Activated CD8-positive, alpha-beta T cell treated with anti-CD3 and anti-CD28 coated beads for 36 hours (primary cell): ENCODE data around the gene CCDC97. TPM values are rescaled to one million over a fixed set of nuclear protein-coding genes. Genes with fewer than 3 reads are reported as not detected.

Source experiments
- ATAC-seq: fragments of 200-7000 bp; cut with Tn5 transposase; one replicate; pipeline ENCODE4 v1.10.0; 2021; ENCODE audit warnings: mild to moderate bottlenecking, moderate library complexity
- CTCF ChIA-PET: fragments of 350-600 bp; sonication (Branson Sonifier 250); formaldehyde crosslinking; loops from one replicate; lab custom pipeline; 2021; ENCODE audit warnings: antibody characterized with exemption; lab: Charles Lee
- POLR2A ChIA-PET: fragments of 350-600 bp; sonication (Branson Sonifier 250); formaldehyde crosslinking; loops from one replicate; lab custom pipeline; 2021; ENCODE audit warnings: antibody characterized with exemption; lab: Charles Lee
- DNase-seq: peaks from one replicate; pipeline ENCODE4 v3.0.0-alpha.2; 2020
- H3K27ac Mint-ChIP-seq: one replicate; pipeline ENCODE4 v1.8.0; 2021; ENCODE audit warnings: mild to moderate bottlenecking, mixed read lengths
- H3K27me3 Mint-ChIP-seq: one replicate; pipeline ENCODE4 v1.8.0; 2021; ENCODE audit warnings: mixed read lengths
- H3K36me3 Mint-ChIP-seq: one replicate; pipeline ENCODE4 v1.8.0; 2021; ENCODE audit warnings: low read depth, mixed read lengths
- H3K4me1 Mint-ChIP-seq: one replicate; pipeline ENCODE4 v1.8.0; 2021; ENCODE audit warnings: low read depth, mixed read lengths
- H3K4me3 Mint-ChIP-seq: one replicate; pipeline ENCODE4 v1.8.0; 2021; ENCODE audit warnings: mild to moderate bottlenecking, moderate library complexity, mixed read lengths
- H3K9me3 Mint-ChIP-seq: one replicate; pipeline ENCODE4 v1.8.0; 2021; ENCODE audit warnings: mixed read lengths
- CTCF ChIP-seq: fragments of 200-600 bp; IDR thresholded peaks from one replicate; pipeline ENCODE4 v1.8.0; 2022; ENCODE audit warnings: antibody characterized with exemption, mild to moderate bottlenecking
- intact Hi-C: fragments of 100-400 bp; cut with micrococcal nuclease; formaldehyde crosslinking; loops from one replicate; pipeline ENCODE4 v1.10.0; 2022
- total RNA-seq, 2 experiments: library from RNA; stranded (reverse); gene quantifications; one replicate each; pipeline ENCODE4 v1.2.3, GENCODE V29; 2021

The CCDC97 gene
- total RNA-seq, 2 experiments from 2014 or later: 15.9 to 20.4 TPM

- Mint-ChIP-seq H3K4me1 (peaks cover 54% of the 10 kb centered on the region), H3K27ac (peak overlapping the region; percentile 99), H3K27me3 (no peaks in the 10 kb centered on the region), H3K9me3 (no peaks in the 10 kb centered on the region), H3K36me3 (peaks cover 46% of the 10 kb centered on the region), H3K4me3 (peak overlapping the region; percentile 87)
- DNase-seq: no peak
- ATAC-seq: no peak
- ChIA-PET CTCF (interaction anchor here (0.9 to 1.8 kb wide), 3 partner anchors 9 to 242 kb away, joined by 3 to 11 read pairs (median 4); partner anchors contain the start of genes B9D2 and DMAC2), POLR2A (interaction anchor here (1.2 to 6.0 kb wide), 4 partner anchors 10 to 46 kb away, joined by 4 to 39 read pairs (median 13); partner anchors contain the start of genes B9D2, CCDC97 and TMEM91)
- intact Hi-C loops: loop anchor here (5.0 to 10.0 kb wide), 2 partner anchors 47 to 90 kb away; partner anchors contain the start of gene HNRNPUL1
- no peak for TF ChIP-seq CTCF
Observed at GRCh38 chr19:41354343-41354953, 44.5 kb downstream of the CCDC97 start.

- Mint-ChIP-seq H3K27me3 (no peaks in the 10 kb centered on the region), H3K27ac (peak overlapping the region; percentile 99), H3K36me3 (peaks cover 44% of the 10 kb centered on the region), H3K4me3 (peak overlapping the region; percentile 87), H3K4me1 (peaks cover 52% of the 10 kb centered on the region), H3K9me3 (no peaks in the 10 kb centered on the region)
- intact Hi-C loops: loop anchor here (5.0 to 10.0 kb wide), 2 partner anchors 42 to 90 kb away; partner anchors contain the start of genes BCKDHA, EXOSC5 and HNRNPUL1
- ChIA-PET POLR2A (interaction anchor here (1.2 to 2.5 kb wide), 2 partner anchors 9 to 46 kb away, joined by 4 to 20 read pairs; partner anchors contain the start of gene B9D2), CTCF (interaction anchor here (0.9 to 1.8 kb wide), 5 partner anchors 9 to 241 kb away, joined by 3 to 11 read pairs (median 4); partner anchors contain the start of genes B9D2 and DMAC2)
- ATAC-seq: no peak
- no peak for DNase-seq
- no peak for TF ChIP-seq CTCF
Observed at GRCh38 chr19:41355035-41355434, 45.1 kb downstream of the CCDC97 start.

GRCh38 chr19:41355802-41356201 is 45.8 kb downstream of the CCDC97 start:
- ATAC-seq (no peak), DNase-seq (peak; percentile 22)
- TF ChIP-seq CTCF: no peak
- ChIA-PET POLR2A (interaction anchor here (1.2 to 2.5 kb wide), 4 partner anchors 8 to 92 kb away, joined by 3 to 20 read pairs (median 4); partner anchors contain the start of genes B9D2, CCDC97 and HNRNPUL1), CTCF (interaction anchor here (0.6 to 1.8 kb wide), 5 partner anchors 8 to 48 kb away, joined by 3 to 11 read pairs (median 4); partner anchors contain the start of gene B9D2)
- Mint-ChIP-seq H3K4me3 (peak overlapping the region; percentile 87), H3K27ac (peak overlapping the region; percentile 99), H3K36me3 (peaks cover 44% of the 10 kb centered on the region), H3K9me3 (no peaks in the 10 kb centered on the region), H3K4me1 (peaks cover 49% of the 10 kb centered on the region), H3K27me3 (no peaks in the 10 kb centered on the region)
- intact Hi-C loops: loop anchor here (5.0 to 10.0 kb wide), 2 partner anchors 41 to 91 kb away; partner anchors contain the start of genes BCKDHA, EXOSC5 and HNRNPUL1

GRCh38 chr19:41356984-41357739 is 47.2 kb downstream of the CCDC97 start:
- Mint-ChIP-seq H3K4me3 (peak overlapping the region; percentile 87), H3K27ac (peak overlapping the region; percentile 99), H3K27me3 (no peaks in the 10 kb centered on the region), H3K9me3 (no peaks in the 10 kb centered on the region), H3K4me1 (peaks cover 46% of the 10 kb centered on the region), H3K36me3 (peaks cover 38% of the 10 kb centered on the region)
- intact Hi-C loops: loop anchor here (5.0 to 10.0 kb wide), 2 partner anchors 40 to 92 kb away; partner anchors contain the start of genes BCKDHA, EXOSC5 and HNRNPUL1
- DNase-seq (peak; percentile 64), ATAC-seq (peak; percentile 12)
- POLR2A ChIA-PET: interaction anchor here (1.0 to 1.2 kb wide), 3 partner anchors 12 to 50 kb away, joined by 3 read pairs; partner anchors contain the start of gene CCDC97
- CTCF ChIA-PET: interaction anchor here (0.8 to 1.0 kb wide), 3 partner anchors 9 to 49 kb away, joined by 3 to 4 read pairs (median 3); no protein-coding TSS in a partner anchor
- no peak for TF ChIP-seq CTCF
